NCI-H226 (cell line): ENCODE results near the gene SAMD14.
A peak's percentile ranks its signal among the peaks of the same experiment; 100 is the strongest.

Experiments used
- DNase-seq: peaks from one replicate; pipeline ENCODE4 v3.0.0-alpha.2; 2015

Gene SAMD14

DNA sequence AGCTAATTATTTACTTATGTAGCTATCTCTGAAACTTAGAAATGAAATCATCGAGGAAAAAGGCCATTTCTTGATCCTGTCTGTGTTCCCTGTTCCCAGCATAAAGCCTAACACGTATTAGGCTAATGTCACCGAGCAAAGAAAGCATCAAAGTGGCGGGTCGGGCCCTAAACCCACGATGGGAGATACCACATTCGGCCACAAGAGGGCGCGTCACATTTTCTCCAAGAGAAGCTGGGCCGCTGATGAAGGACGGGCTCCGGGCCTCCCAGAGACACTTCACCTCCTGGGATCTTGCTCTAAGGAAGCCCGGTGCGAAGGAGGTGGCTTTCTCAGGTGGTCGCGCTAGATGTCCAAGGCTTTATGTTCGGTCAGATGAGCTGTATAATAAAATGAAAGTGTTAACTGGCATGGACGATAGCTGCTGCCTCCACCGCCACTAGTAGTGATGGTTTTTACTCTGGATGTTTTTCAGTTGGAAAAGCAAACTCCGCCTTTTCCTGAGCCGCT lies 35.7 kb downstream of the SAMD14 start:
- DNase-seq, result peak; percentile 63

DNA sequence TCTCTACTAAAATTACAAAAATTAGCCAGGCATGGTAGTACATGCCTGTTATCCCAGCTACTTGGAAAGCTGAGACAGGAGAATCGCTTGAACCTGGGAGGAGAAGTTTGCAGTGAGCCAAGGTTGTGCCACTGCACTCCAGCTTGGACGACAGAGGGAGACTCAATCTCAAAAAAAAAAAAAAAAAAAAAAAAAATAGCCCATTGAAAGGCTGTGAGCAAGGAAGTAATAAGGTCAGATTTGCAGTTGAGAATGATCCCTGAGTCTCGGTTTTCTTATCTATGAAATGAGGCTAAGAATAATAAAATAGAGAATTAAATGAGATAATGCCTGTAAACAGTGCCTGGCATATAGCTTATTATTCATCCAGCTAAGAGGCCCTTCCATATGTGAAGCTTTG lies 36.2 kb downstream of the SAMD14 start:
- no peak for DNase-seq

GRCh38 chr17:50093246-50093645 lies 36.7 kb downstream of the SAMD14 start:
- no peak for DNase-seq

- no peak for DNase-seq
Observed at GRCh38 chr17:50091918-50092285, 38.1 kb downstream of the SAMD14 start.

DNA sequence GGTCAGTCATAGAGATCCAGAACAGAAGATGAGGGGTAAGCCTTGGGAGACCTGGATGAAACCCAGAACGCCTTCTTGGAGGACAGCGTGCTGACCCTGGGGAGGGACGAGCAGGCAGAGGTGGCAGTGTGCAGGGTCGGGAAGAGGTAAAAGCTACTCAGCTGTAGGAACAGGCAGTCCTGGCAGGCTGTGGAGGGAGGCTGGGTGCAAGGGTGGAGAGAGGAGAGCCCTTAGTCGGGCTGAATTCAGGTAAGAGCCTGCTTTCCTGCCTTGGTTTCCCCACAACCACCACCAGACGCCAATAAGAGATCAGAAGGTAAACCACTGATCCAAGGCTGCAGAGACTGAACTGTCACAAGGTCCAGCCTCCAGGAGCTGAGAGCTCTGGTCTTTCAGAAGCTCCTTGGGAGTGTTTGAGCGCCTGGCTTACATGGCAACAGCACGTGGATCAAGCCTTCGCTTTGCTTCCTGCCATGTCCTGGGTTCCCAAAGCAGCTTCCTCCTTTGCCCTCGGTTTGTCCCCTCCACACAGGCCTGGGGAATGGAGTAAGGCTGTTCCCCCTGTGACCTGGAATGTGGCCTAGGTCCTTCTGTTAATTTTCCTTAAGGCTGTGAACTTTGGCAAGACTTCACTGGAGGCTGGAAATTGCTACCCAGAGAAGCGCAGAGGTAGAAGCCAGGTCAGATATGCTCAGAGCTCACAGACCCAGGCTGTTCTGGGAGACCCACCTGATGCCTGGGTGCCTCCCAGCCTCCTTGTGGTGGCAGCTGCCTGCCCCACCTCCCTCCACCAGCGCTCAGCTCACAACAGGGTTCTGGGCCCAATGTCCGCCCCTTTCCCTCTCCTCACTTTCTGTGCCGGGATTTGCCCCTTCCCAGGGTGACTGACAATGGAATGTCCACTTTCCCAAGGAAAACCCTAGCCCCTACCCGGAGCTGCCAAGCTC lies 38.7 kb downstream of the SAMD14 start:
- no peak for DNase-seq

GRCh38 chr17:50090071-50090470 lies 39.9 kb downstream of the SAMD14 start:
- DNase-seq, result no peak

DNA sequence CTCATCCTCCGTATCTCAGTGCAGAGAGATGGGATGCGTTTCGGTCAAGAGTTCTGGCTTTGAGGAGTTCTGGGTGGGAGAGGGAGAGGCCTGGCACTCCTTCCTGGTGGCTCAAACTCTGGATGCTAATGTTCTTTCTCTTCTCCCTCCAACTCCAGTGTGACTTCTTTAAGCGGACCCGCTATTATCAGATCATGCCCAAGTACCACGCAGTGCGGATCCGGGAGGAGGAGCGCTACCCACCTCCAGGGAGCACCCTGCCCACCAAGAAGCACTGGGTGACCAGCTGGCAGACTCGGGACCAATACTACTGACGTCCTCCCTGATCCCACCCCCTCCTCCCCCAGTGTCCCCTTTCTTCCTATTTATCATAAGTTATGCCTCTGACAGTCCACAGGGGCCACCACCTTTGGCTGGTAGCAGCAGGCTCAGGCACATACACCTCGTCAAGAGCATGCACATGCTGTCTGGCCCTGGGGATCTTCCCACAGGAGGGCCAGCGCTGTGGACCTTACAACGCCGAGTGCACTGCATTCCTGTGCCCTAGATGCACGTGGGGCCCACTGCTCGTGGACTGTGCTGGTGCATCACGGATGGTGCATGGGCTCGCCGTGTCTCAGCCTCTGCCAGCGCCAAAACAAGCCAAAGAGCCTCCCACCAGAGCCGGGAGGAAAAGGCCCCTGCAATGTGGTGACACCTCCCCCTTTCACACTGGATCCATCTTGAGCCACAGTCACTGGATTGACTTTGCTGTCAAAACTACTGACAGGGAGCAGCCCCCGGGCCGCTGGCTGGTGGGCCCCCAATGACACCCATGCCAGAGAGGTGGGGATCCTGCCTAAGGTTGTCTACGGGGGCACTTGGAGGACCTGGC lies 40.8 kb downstream of the SAMD14 start:
- DNase-seq, result no peak

GRCh38 chr17:50087912-50088405 lies 42.0 kb downstream of the SAMD14 start:
- no peak for DNase-seq

- DNase-seq, result peak; percentile 45
Observed at GRCh38 chr17:50087246-50087911, 42.6 kb downstream of the SAMD14 start.

DNA sequence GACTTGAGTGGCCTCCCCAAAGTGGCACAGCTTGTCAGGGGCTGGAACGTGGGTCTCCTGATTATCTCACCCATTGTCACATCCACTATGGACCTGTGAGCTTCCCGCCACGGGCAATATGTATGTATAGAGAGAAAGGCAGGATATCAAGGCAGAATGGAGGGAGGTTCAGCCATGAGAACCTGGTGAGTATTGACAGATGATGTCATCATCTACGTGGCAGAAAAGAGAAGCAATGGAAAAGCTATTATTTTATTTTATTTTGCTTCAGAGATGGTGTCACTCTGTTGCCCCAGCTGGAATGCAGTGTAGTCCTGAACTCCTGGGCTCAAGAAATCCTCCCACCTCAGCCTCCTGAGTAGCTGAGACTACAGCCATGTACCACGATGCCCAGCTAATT lies 48.2 kb downstream of the SAMD14 start:
- no peak for DNase-seq

DNA sequence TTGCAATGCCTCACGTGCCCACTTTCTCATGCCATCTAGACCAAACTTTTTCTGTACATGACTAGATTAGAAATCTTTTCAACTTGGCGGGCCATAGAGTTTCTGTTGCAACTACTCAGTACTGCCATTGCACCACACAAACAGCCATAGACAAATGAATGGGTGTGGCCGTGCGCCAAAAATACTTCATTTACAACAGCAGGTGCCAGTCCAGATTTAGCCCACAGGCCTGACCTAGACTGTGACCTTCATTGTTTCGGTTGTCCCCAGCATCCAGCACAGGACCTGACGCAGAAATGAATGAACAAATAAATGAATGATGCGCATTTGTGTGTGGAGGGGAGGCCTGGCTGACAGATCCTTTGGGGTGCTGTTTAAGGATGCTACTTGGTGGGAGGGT lies 49.1 kb downstream of the SAMD14 start:
- no peak for DNase-seq

- DNase-seq, result no peak
Observed at GRCh38 chr17:50080096-50080480, 49.9 kb downstream of the SAMD14 start.

GRCh38 chr17:50079334-50080095 lies 50.4 kb downstream of the SAMD14 start:
- peak; percentile 48 for DNase-seq

DNA sequence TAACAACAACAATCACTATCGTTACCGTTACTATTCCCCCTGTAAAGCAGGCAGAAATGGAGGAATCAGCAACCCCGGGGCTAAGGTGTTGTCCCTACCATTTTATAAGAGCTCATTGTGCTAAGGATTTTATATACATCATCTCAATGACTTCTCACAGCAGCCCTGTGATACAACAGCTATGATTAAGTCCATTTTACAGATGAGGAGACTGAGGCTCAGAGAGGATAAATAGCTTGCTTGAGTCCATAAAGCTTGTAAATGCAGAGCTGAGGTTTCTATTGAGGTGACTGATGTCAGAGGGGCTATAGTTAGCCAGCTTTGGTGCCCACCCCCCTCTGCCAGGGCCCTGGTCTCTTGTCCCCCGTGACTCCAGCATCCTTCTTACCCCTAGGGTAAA lies 51.5 kb downstream of the SAMD14 start:
- DNase-seq, result no peak

- DNase-seq, result no peak
Observed at GRCh38 chr17:50076591-50077235, 53.2 kb downstream of the SAMD14 start.

GRCh38 chr17:50076221-50076590 lies 53.8 kb downstream of the SAMD14 start:
- no peak for DNase-seq

- no peak for DNase-seq
Observed at GRCh38 chr17:50075446-50076032, 54.4 kb downstream of the SAMD14 start.

GRCh38 chr17:50074227-50074626 lies 55.7 kb downstream of the SAMD14 start:
- no peak for DNase-seq

- no peak for DNase-seq
Observed at GRCh38 chr17:50072925-50073324, 57.0 kb downstream of the SAMD14 start.

GRCh38 chr17:50072130-50072529 lies 57.8 kb downstream of the SAMD14 start:
- DNase-seq, result no peak

DNA sequence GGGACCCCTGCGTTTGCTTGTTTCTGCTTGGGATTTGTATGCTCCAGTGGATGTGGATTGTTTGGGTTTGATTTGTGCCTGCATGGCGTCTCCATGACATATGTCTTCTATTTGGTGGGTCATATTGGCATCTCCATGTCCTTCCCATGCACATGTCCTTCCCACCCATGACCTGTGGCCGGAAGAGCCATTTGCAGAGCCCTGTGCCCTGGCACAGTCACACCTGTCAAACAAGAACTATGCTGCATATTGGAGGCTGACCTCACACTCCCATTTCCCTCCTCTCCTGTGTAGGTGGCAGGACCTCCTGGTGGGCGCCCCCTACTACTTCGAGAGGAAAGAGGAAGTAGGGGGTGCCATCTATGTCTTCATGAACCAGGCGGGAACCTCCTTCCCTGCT lies 58.3 kb downstream of the SAMD14 start:
- no peak for DNase-seq
